ENCODE results near the gene NOPCHAP1.
"Not testable (repeated sequence)": the region's sequence is repeated elsewhere in the genome, so short reads cannot be mapped to it uniquely, and the experiment has no call there.

NOPCHAP1 gene, protein sequence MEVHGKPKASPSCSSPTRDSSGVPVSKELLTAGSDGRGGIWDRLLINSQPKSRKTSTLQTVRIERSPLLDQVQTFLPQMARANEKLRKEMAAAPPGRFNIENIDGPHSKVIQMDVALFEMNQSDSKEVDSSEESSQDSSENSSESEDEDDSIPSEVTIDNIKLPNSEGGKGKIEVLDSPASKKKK

DNA sequence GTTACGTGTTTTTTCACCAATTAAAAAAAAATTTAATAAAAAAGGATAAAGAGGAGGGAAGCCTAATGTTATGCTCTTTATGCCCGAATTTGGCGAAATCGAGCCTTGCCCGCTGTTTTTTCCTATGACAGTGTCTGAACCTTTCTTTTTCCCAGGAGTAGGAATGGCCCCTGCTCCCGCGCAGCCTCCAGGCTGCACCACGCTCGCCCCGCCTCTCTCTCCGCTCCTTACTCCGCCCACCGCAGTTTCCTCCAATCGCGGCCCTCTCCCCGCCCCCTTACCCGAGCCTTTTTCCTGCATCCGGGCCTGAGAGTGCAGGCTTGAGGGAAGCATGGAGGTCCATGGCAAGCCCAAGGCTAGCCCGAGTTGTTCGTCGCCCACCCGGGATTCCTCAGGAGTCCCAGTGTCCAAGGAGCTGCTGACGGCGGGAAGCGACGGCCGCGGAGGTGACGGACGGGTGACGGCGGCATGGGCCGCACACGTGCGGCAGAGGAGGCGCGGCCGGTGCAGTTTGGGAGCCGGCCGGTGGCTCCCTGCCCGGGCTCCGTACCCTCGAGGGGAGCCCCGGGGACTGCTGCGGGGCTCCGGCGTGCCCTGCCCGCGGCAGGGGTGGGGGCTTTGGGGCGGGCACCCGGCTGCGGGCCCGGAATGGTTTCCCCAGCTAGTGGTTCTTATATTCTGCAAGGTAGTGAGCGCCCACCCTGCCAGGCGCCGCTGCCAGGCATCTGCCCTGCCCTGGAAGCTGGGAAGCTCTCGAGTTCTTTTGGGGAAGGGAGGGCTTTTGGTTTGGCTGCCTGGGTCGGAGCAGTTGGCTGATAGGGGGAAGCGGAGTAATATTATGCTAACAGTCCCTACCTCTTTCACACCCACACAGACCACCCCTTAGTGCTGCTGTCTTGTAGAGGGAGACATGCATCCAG lies at the start of gene NOPCHAP1:
Gene NOPCHAP1, plus strand, starts transcription at position 295 of the 920 bp plus-strand sequence. Its CDS starts 37 bp downstream, at position 332.
- TF ChIP-seq, protein P1, sequence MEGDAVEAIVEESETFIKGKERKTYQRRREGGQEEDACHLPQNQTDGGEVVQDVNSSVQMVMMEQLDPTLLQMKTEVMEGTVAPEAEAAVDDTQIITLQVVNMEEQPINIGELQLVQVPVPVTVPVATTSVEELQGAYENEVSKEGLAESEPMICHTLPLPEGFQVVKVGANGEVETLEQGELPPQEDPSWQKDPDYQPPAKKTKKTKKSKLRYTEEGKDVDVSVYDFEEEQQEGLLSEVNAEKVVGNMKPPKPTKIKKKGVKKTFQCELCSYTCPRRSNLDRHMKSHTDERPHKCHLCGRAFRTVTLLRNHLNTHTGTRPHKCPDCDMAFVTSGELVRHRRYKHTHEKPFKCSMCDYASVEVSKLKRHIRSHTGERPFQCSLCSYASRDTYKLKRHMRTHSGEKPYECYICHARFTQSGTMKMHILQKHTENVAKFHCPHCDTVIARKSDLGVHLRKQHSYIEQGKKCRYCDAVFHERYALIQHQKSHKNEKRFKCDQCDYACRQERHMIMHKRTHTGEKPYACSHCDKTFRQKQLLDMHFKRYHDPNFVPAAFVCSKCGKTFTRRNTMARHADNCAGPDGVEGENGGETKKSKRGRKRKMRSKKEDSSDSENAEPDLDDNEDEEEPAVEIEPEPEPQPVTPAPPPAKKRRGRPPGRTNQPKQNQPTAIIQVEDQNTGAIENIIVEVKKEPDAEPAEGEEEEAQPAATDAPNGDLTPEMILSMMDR (conservative IDR thresholded peaks at IDR 0.05), result no peak
- peak within 1 kb of the TSS; percentile 51; the same call in 1 of the 2 replicates for H3K27ac ChIP-seq

DNA sequence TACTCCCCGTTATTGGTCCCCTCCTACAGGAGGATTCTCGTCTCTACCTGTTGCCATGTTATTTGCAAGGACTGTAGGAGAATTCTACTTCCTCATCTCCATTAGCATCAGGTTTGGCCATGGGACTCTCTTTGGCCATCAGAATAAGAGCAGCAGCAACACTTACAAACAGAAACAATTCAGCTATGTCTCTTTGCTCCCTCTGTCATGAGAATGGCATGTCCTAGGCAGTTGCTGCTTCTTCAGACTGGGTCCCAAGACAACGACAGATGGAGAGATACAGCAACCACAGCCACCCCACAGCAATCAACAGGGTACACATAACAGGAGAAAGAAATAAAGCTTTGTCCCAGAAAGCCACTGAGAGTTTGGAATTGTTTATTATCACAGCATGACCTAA lies 47.7 kb upstream of the NOPCHAP1 start:
- no peak overlapping the region for H3K27ac ChIP-seq
- TF ChIP-seq, protein P1 (conservative IDR thresholded peaks at IDR 0.05), result no peak

DNA sequence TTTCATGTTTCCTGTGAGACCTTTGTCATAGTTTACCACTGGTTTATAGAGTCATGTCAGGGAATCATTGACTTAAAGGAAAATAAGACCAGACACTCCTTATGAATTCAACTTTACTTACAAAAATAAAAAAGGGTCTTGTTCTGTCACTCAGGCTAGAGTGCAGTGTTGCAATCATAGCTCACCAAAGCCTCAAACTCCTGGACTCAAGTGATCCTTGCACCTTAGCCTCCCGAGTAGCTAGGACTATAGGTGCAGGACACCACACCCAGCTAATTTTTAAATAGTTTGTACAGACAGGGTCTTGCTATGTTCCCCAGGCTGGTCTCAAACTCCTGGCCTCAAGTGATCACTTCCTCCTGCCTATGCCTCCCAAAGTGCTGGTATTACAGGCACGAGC lies 47.0 kb upstream of the NOPCHAP1 start:
- no peak overlapping the region for H3K27ac ChIP-seq
- TF ChIP-seq, protein P1 (conservative IDR thresholded peaks at IDR 0.05), result no peak

DNA sequence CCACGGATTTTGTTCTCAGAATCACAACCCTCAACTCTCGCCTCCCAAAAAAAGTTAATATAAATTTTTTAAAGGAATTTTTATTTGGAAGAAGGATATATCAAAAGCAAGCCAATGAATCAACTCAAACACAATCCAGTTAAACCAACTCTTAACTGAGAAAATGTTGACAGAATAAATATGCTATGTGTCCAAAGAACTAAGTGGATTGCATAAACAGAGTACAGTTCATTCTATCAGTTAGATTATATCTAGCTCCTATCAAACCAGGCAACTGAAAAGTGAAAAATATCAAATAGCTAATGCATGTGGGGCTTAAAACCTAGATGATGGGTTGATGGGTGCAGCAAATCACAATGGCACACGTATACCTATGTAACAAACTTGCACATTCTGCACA lies 44.7 kb upstream of the NOPCHAP1 start:
- TF ChIP-seq, protein P1 (conservative IDR thresholded peaks at IDR 0.05), result no peak
- no peak overlapping the region for H3K27ac ChIP-seq

DNA sequence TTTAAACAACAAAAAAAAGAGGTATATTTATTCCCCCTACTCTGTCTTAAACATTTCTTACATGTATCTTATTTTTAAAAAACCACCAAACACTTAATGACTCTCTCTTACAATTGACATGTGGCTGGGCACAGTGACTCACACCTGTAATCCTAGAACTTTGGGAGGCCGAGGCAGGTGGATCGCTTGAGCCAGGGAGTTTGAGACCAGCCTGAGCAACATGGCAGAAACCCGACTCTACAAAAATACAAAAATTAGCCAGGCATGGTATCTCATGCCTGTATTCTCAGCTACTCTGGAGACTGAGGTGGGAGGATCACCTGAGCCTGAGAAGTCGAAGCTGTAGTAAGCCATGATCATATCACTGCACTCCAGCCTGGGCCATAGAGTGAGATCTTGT lies 44.0 kb upstream of the NOPCHAP1 start:
- H3K27ac ChIP-seq, result no peak overlapping the region
- TF ChIP-seq, protein P1 (conservative IDR thresholded peaks at IDR 0.05), result no peak

DNA sequence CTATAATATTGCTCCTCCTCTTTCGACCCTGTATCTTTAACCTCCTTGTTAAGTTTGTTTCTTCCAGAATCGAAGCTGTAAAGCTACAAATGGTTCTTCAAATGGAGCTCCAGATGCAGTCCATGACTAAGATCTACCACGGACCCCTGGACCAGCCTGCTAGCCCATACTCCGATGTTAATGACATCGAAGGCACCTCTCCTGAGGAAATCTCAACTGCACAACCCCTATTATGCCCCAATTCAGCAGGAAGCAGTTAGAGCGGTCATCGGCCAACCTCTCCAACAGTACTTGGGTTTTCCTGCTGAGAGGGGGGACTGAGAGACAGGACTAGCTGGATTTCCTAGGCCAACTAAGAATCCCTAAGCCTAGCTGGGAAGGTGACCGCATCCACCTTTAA lies 42.7 kb upstream of the NOPCHAP1 start:
- H3K27ac ChIP-seq, result not testable (repeated sequence)

DNA sequence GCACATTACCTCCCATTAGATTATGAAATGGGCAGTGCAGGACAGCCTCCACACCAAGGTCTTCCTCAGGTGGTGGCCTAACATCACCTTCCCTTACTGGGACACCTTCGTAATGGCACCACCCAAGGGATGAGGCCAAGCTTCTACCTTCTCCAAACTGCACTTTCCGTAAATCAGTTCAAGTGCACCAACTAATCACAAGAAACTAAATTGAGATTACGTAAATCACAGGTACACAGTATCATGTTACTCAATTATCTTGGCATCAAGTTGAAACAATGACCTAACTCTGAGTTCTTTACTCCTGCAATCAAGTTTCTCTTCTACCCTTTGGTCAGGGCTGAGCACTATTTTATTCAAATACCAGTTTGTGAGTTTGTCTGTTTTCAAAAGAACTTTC lies 41.9 kb upstream of the NOPCHAP1 start:
- H3K27ac ChIP-seq, result no peak overlapping the region
- TF ChIP-seq, protein P1 (conservative IDR thresholded peaks at IDR 0.05), result no peak

DNA sequence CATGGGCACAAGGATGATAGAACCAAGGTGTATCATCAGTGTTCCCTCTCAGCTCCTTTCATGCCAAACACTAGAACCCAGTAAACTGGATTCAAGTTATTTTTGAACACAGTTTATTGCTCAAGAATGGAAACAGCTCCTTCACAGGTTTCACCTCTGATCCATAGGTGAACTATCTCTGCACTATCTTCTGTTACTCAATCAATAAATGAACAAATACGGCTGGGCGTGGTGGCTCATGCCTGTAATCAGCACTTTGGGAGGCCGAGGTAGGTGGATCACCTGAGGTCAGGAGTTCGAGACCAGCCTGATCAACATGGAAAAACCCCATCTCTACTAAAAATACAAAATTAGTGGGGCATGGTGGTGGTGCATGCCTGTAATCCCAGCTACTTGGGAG lies 37.4 kb upstream of the NOPCHAP1 start:
- not testable (repeated sequence) for H3K27ac ChIP-seq

All from VCaP (cell line).